ENCODE measurements around the gene CASQ1. TPM values are rescaled to one million over a fixed set of nuclear protein-coding genes. Genes with fewer than 3 reads are reported as not detected.

CASQ1 gene
- total and polyA plus RNA-seq, 9 of the 15 experiments (the other 6 are each of a cell fraction or from before 2014, with no cell fraction given): not detected

- H3K4me2 ChIP-seq (ENCODE audit: insufficient read depth, low read length): peak overlapping the region; percentile 42
- H3K9me3 ChIP-seq (replicated peaks; ENCODE audit: control insufficient read depth, insufficient read depth, low read depth, low read length): no peaks in the 10 kb centered on the region
- H3K36me3 ChIP-seq (ENCODE audit: control insufficient read depth, insufficient read depth, low read length): peaks cover 27% of the 10 kb centered on the region; the same call in 2 of the 3 replicates
- peaks cover 16% of the 10 kb centered on the region for H3K79me2 ChIP-seq (ENCODE audit: control insufficient read depth, insufficient read depth, low read length)
- H3K9ac ChIP-seq (ENCODE audit: insufficient read depth in 1 of 2, low read depth in 2 of 2, low read length in 2 of 2): peak overlapping the region; percentile 7 to 40; a peak in 3 of 4 replicates
- peak; percentile 8; the same call in 1 of the 3 replicates for ATAC-seq
- H3K4me1 ChIP-seq (replicated peaks in 1 of 2; ENCODE audit: control insufficient read depth in 2 of 2, insufficient read depth in 2 of 2, low read length in 2 of 2): peaks cover 21 to 25% of the 10 kb centered on the region in 2 experiments
- in situ Hi-C loops (cut with MboI) (no loop called here), intact Hi-C loops (cut with micrococcal nuclease) (no loop called here)
- WGBS (ENCODE audit: insufficient coverage, low coverage, missing lambda C conversion rate): 55% methylated on average over 3 of the region's 7 CpGs
- no peaks in the 10 kb centered on the region for H3K27me3 ChIP-seq (ENCODE audit: control insufficient read depth in 2 of 2, insufficient read depth in 2 of 2, low read length in 2 of 2)
- ChIA-PET POLR2A (interaction anchor here (0.8 to 1.3 kb wide), 3 partner anchors 33 to 193 kb away, joined by 3 read pairs; no protein-coding TSS in a partner anchor), CTCF (ENCODE audit: low intra/inter-chr PET ratio) (no interaction called here)
- BruUV-seq (replicated peaks): no TSS peak
- TF ChIP-seq CREB1 (IDR thresholded peaks at IDR 0.05) (no peak), CREB1 (CRISPR knock-in tag; IDR thresholded peaks at IDR 0.05) (no peak), CEBPG (CRISPR knock-in tag; IDR thresholded peaks at IDR 0.05) (no peak), CEBPG (tag; conservative IDR thresholded peaks at IDR 0.05 in 1 of 2, IDR thresholded peaks at IDR 0.05 in 1 of 2) (no peak), THAP12 (CRISPR knock-in tag; IDR thresholded peaks at IDR 0.05) (no peak), ZNF764 (CRISPR knock-in tag; IDR thresholded peaks at IDR 0.05; ENCODE audit: low read depth) (no peak), TBP (optimal IDR thresholded peaks at IDR 0.05; ENCODE audit: low read depth, low read length) (peak; percentile 4), LARP7 (IDR thresholded peaks at IDR 0.05) (no peak), KAT7 (CRISPR knock-in tag; IDR thresholded peaks at IDR 0.05; ENCODE audit: borderline replicate concordance) (peak; percentile 10; the same call in 1 of the 2 replicates), KDM2B (CRISPR knock-in tag; IDR thresholded peaks at IDR 0.05) (no peak), AFF4 (CRISPR knock-in tag; IDR thresholded peaks at IDR 0.05) (0 out of 2 replicates have a peak, but pooled peaks have one; percentile 38), ZBTB7A (IDR thresholded peaks at IDR 0.05; ENCODE audit: borderline replicate concordance, control insufficient read depth, low read depth, low read length) (peak; percentile 45; the same call in 1 of the 2 replicates), FOXA3 (CRISPR knock-in tag; conservative IDR thresholded peaks at IDR 0.05 in 1 of 2, IDR thresholded peaks at IDR 0.05 in 1 of 2) (no peak)
- no peak for DNase-seq (ENCODE audit: extremely low read depth in 1 of 4, low spot score in 3 of 4)
- H3K9me1 ChIP-seq (ENCODE audit: control insufficient read depth, insufficient read depth, low read length): no peaks in the 10 kb centered on the region
- H4K20me1 ChIP-seq (replicated peaks; ENCODE audit: control insufficient read depth, insufficient read depth, low read length): 0 out of 2 replicates have a peak, but pooled peaks cover 3% of the 10 kb centered on the region
- peak overlapping the region; percentile 11; the same call in 2 of the 3 replicates for H3K27ac ChIP-seq (ENCODE audit: extremely low read depth, low read depth, low read length)
- FAIRE-seq: no peak
- peak overlapping the region; percentile 84 for H2AFZ ChIP-seq (ENCODE audit: low read depth, low read length)
- H3K4me3 ChIP-seq: no peak overlapping the region
These were observed 14.3 kb downstream of the CASQ1 start for GRCh38 chr1:160204526-160205241.

Measured in K562 (cell line).